H4 (cell line): ENCODE data around the gene CDSN. TPM values are rescaled to one million over a fixed set of nuclear protein-coding genes. Genes with fewer than 3 reads are reported as not detected.

Experiments used
- DNase-seq: peaks from one replicate; pipeline ENCODE4 v3.0.0-alpha.2; 2015; ENCODE audit warnings: low spot score
- total RNA-seq: library from RNA; depleted of rRNA; stranded (reverse); fragments of >200 nt; shearing (Covaris generic); gene quantifications from 2 replicates; pipeline ENCODE4 v1.2.3, GENCODE V29; 2014

The CDSN gene
- total RNA-seq, 1 experiment from 2014 or later = not detected

DNA sequence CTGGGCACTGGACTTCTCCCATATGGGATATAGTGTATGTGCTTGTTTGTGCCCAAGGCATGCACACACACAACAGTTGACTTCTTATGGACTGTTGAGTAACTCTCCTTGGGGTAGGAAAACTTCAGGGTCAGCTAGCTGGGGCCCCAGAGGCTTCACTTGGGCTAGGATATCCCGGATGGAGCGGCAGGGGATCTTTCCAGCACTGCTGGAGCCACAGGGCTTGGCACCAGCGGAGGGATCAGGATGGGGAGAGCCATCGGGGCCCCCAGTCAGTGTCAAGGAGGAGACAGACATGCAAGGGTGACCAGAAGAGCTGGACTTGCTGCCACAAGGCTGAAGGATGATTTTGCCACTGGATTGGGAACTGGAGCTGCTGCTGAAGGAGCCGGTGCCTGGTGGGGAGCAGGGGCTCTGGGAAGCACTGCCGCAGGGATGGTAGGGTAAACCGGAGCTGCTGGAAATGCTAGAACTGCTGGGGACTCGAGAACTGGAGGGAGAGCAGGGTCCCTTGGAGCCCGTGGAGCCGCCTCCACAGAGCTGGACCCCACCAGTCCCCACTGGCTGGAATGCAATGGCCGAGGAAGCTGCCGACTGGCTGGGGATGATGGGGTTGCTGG, 4.2 kb downstream of the CDSN start:
- no peak for DNase-seq

DNA sequence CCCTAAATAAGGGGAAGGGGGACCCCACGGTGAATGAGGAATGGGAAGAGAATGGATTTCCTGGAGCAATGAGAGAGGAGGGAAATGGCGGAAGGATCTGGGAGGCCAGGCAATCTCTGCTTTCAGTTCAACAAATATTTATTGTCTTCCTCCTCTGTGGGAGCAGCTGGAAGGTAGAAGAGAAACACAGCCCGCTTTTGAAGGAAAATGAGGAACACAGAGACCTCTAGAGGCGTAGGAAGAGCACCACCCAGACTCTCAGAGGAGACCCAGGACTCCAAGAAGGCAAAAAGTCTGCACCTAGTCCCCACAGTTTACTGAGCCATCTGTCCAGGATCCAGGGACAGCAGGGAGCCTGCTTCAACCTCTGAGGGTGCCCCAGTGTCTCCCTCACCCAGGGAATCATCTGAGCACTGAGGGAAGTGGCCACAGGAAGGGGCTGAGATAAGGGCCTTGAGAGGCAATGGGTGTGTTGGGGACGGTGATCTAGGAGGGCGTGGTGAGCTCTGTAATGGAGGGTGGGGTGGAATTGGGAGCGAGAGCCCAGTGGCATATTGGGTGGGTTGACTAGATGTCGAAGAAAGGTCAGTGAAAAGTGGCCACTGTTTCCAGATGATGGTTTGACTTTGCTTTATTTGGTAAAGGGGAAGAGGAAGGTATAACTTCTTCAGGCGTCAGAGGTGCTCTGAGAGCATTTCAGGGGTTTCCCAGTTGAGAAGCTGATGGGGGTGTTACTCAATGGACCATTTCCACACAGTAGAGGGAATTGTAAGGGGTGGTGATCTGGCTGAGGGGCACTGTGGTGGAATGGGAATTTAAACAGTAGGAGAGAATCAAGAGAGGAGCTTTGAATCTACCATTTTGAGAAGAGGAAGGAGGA, 5.0 kb downstream of the CDSN start:
- DNase-seq = peak; percentile 82

DNA sequence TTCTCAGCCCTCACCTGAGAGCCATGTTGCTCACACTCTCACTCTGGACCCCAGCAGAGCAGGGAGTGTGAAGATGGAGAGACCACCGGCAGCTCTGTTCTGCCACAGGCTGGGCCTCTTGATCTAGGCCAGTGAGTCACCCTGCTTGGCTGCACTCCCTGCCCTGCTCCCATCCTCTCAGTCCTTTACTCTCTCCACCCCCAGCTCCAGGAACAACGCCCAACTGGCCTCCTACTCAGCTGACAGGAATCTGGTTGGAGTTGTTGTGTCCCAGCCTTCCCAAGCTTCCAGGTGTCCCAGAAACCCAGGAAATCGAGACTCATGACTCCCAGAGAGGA, 5.7 kb downstream of the CDSN start, which contains the start of gene PSORS1C1:
TSS of gene PSORS1C1 (plus strand) at position 260 of the 338 bp plus-strand sequence. CDS start 14,833 bp downstream, outside the sequence.
- DNase-seq = peak; percentile 87

DNA sequence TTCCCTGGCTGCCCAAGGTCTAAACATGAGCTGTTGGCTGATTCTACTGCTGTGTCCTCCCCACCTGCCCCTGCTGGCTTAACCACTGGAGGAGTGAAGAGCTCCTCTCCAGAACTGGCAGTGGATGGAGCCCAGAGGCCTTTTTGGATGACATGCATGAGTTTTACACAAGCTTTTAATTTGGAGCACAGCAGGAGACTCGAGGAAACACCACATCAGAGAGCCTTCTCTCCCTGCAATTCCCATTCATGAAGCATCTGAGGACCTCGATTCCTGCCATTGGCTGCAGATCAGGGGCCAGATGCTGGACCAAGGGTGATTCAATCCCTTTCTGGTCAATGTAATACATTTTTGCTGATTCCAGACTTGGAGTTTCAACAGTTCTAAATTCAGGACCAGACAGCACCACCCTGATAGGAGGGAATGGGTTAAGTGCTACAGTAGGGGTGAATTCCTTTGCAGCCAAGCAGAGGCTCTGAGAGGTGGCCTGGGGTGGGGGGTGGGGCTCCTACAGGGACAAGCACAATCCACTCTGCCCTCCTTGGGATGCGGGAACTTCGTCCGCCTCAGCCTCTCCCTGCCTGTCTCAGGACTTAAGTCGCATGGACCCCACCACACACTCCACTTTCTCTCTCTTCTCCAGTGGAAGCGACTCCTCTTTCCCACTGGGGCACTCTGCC, 6.2 kb downstream of the CDSN start:
- no peak for DNase-seq

DNA sequence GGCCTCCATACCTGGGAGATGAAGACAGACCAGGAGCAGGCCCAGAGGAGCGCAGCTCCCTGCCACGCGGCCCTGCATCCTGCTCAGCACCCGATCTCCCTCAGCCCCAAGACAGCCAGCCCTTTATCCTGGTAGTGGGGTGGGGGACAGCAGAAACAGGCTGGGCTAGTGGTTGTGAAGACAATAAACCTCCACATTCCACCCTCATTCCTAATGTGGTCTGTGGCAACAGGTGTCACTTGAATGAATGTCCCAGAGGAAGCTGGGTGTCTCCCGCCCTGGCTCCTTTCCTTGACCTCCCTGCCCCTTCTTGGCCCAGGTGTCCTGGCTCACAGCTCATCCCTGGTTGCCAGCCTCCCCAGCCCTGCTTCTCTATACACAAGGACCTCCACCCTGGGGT, 7.8 kb downstream of the CDSN start, which contains the start of gene C6orf15:
TSS of gene C6orf15 (minus strand) at position 98 of the 400 bp plus-strand sequence. CDS start at position 78, 20 bp downstream.
- no peak for DNase-seq

DNA sequence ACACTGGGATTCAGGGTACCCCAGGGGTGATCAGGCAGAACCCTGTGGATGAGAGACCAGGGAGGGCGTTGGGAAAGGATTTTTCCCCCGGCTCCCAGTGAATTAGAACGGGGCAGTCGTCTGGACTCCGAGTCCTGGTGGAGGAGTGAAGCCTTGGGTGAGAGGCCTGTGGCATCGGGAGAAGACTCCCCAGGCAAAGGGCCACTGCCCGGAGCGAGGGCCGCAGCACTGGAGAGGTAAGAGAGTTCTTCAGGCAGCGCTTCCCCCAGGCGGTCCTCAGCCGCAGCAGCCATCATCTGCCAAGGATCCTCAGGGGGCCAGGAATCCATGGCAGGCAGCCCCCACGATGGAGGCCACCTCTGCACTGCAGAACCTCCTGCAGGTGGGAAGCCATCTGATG, 8.5 kb downstream of the CDSN start:
- no peak for DNase-seq

DNA sequence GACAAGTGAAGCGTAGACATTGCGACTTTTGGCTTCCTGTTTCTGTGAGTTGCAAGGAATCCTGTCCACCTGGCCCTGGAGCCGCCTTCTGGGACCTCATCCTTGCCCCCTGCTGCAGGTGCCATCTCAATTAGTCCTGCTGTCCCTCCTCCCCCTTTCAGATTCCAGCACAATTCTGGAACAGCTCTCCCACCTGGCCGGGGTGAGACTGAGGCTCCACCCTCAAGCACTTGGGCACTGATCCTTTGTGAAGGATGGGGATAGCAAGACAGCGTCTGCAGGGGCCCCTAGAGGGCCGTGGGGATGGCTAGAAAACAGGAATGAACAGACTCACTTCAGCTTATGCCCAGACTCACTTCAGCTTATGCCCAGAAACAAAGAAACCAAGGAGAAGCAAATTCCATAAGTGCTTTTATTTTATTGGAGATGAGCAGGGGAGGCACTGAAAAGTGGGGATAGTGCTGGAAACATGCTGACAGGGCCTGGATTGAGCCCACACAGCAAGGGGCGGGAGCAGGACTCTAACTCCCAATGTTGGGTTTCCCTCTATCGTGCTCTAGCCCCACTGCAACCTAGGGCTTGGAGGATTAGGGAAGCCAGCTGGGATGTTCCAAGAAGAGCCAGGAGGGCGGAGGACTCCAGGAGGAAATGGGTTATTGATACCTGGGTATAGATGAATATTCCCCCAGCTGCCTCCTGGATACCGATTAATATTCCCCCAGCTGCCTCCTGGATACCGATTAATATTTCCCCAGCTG, 9.2 kb downstream of the CDSN start:
- DNase-seq = no peak

DNA sequence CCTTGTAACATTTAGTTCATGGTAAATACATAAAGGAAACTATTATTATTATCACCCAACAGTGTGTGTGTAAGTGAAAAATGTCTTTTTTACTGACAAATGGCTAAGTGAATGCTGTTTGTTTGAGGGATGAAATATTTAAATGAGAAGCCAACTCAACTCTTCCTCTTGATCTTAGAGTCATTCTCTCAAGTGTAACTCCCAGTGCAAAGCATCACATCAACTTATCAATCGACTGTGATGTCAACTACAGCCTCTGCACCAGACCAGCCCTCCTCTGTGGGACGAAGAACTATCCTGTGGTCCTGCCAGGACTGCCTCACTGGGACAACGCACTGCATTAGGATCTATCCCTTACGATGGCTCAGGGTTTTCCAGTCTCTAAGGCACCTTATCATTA, 13.2 kb downstream of the CDSN start:
- DNase-seq = no peak

DNA sequence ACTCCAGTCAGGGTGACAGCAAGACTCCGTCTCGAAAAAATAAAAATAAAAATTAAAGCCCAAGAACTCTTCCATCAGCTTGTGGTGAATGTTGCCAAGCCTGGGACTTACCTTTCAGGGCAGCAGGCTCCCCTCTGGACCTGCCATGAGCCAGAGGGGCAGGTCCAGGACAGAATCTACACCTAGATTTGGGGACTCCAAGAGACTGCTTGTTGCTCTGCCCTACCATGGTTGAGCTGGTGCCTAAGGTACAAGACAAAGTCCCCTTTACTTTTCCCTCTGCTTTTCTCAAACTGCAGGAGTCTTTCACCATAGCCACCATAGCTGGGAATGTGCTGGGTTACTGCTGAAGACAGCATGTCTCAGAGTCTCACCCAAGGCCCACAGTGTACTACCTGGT, 17.1 kb downstream of the CDSN start:
- no peak for DNase-seq

DNA sequence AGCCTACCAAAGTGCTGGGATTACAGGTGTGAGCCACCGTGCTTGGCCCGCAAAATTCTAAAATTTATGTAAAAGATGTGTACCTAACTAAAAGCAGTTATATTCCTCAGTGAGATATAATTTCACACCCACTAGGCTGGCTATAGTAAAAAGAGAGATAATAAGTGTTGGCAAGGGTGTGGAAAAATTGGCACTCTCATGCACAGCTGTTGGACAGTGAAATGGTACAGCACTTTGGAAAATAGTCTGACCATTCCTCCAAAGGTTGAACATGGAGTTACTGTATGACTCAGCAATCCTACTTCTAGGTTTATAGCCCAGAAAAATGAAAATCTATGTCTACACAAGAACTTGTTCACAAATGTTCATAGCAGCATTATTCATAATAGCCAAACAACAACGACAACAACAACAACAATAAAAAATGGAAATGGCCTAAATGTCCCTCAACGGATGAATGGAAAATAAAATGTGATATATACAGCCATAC, 21.8 kb downstream of the CDSN start:
- no peak for DNase-seq

DNA sequence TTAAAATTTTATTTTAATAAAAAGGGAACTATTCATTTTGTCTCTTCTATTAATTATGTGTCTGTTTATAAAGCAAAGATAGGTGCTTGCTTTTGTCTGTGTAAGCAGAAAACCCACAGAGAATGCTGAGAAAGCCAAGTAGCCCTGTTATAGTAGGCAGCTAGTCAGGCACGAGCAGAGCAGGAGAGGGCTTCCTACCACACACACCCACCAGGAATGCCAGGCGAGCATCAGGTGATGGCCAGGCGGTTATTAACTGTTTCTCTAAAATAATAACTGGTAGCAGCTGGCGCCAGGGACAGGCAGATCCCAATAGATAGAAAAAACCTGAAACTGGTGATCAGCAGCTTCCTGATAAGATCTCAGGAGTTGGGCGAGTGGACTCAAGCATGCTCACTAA, 23.6 kb downstream of the CDSN start:
- no peak for DNase-seq

DNA sequence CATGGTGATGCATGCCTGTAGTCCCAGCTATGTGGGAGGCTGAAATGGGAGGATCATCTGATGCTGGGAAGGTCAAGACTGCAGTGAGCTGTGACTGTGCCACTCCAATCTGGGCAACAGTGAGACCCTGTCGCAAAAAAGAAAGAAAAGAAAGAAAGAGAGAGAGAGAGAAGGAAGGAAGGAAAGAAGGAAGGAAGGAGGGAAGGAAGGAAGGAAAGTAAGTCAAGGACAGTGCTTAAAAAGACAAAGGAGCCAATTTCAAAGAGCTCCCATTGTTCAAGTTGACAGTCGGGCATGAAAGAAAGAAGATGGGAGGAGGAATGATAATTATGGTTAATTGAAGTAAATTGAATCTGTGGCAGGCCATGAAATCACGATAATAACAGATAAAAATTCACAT, 24.0 kb downstream of the CDSN start:
- no peak for DNase-seq

DNA sequence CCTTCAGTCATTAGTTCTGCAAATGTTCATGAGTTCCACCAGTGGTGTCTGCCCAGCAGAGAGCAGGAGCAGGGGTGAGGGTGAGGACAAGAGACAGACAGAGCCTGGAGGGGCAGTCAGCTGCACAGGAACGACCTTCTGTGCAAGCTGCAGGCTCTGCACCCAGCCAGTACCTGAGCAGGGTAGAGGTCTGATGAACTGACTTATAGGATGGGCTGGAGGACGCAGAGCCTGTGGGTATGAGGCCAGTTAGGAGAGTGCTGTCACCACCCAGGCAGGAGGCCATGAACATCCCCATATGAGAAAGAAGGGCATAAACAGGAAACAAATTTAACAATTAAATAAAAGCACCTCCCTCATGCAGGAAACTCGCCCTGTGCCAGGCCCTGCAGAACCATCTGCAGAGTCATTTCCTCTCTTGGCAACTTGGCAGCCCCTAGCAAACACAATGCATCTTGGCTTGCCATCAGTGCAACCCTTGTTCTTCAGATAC, 25.8 kb downstream of the CDSN start:
- peak; percentile 56 for DNase-seq

DNA sequence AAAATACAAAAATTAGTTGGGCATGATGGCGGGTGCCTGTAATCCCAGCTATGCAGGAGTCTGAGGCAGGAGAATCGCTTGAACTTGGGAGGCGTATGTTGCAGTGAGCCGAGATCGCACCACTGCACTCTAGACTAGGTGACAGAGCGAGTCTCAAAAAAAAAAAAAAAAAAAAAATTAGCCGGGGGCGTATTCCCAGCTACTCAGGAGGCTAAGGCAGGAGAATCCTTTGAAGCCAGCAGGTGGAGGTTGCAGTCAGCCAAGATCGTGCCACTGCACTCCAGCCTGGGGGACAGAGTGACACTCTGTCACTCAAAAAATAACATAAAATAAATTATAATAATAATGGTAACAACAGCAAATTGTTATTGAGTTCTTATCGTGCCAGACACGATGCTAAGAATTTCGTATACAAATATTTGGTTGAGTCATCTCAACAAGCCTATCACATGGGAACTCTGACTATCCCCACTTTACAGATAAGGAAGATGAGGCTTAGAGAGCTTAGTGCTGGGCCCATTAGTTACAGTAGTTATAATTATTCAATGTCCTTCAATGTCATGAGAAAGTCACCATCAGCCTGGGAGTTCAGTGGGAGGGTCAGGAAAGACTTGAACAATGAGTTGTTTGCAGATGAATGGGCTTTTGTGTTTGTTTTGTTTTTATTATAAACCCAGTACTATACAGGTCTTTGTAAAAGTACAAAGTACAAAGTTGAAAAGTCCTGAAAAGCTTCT, 27.3 kb downstream of the CDSN start:
- no peak for DNase-seq

DNA sequence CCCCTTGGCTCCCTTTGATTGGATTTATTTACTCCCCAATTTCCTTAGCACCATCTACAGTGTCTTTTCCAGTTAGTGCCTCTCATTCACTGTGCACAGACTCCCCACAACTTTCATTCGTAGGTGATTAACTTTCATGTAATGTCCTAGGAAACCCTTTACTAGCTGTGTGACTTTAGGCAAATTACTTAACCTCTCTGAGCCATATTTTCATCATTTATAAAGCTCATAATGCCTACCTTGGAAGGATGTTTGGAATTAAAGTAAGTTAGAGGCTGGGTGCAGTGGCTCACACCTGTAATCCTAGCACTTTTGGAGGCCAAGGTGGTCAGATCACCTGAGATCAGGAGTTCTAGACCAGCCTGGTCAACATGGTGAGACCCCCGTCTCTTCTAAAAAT, 28.0 kb downstream of the CDSN start:
- no peak for DNase-seq

DNA sequence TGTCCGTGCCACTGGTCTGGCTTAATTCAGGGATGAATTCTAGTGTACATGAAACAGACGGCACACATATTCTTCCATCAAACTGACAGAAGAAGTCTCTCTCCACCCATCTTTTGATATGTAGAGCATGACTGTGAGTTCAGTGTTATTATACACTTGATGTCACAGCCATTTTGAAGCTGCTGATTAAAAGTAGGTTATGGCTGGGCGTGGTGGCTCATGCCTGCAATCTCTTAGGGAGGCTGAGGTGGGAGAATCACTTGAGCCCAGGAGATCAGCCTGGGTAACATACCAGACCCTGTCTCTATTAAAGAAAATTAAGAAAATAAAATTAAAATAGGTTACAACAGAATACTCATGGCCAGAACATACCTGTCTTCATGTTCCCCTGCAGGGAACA, 28.6 kb downstream of the CDSN start:
- DNase-seq = no peak

DNA sequence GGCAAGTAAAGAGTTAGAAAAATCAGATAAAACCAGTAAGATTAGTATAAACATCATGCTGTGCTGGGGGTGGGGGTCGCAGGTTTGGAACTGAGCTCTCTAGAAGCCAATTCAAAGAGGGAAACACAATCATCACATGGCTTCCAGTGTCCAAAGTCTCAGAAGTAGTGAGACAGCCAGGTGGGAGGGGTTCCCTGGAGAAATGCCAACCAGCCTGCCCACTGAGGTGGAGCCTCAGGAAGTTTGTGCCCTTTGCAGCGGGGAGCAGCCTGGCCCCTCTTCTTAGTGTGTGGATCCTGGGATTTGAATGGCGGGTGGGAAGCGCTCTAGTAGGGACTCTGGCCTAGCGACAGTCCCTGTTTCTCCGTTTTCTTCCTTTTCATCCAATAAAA, 29.3 kb downstream of the CDSN start:
- DNase-seq = no peak

DNA sequence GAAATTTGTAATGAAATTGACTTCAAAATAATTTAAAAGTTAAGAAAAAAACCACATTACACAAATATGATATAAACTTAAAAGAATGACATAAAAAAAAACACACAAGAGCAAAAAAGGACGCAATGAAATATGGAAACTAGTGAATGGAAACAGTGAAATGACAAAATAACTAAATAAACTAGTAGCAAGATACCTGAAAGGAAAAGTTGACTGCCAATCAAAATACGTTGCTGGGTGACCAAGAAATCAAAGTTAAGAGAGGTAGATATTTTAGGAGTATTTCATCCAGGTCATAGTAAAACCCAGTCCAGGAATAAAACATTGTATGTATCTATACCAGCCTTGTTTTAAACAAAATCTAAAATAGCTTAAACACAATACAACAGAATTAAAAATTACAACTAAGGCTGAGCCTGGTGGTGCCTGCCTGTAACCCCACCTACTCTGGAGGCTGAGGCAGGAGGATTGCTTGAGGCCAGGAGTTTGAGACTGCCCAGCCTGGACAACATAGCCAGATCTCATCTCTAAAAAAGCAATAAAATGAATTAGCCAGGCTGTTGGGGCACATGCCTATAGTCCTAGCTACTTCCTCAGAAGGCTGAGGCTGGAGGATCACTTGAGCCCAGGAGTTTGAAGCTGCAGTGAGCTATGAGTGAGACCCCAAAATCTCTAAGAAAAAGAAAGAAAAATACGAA, 29.8 kb downstream of the CDSN start:
- DNase-seq = no peak

DNA sequence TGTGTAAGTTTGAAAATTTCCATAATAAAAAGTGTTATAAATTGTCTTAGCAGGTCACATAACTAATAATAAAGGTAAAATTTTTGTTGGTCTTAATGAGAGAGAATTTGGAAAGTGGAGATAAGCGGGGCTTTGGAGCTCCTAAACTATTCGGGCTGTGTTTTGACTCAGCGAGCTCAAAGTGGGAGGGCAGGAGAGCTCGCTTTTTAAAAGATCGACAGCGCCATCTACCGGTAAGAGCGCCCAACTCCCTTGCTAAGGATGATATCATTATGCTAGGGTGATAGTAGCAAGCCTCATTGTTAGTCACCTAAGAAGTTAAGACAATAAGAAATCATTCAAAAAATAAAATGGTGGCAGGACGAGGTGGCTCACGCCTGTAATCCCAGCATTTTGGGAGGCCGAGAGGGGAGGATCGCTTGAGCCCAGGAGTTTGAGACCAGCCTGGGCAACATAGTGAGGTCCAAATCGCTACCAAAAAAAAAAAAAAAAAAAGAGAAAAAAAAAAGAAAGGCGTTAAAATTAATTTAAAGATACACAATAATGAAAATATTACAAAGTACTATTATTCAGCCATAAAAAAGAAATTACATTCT, 32.7 kb downstream of the CDSN start:
- DNase-seq = peak; percentile 69
